GM23338 (cell line): ENCODE results near the gene C22orf42. TPM values are rescaled to one million over a fixed set of nuclear protein-coding genes. Genes with fewer than 3 reads are reported as not detected.

Source experiments
- ATAC-seq: fragments of 200-7000 bp; cut with Tn5 transposase; 3 replicates; pipeline ENCODE4 v1.9.1; 2020
- DNase-seq: peaks from one replicate; pipeline ENCODE4 v3.0.0-alpha.2; 2015; ENCODE audit warnings: low spot score
- H2AFZ ChIP-seq: fragments of 200-600 bp; sonication (generic); 2 replicates; pipeline ENCODE4 v1.8.0; 2016; ENCODE audit warnings: antibody characterized with exemption, mild to moderate bottlenecking, moderate library complexity
- H3F3A ChIP-seq: fragments of 200-600 bp; sonication (generic); replicated peaks from 2 replicates; pipeline ENCODE4 v1.8.0; 2017; ENCODE audit warnings: antibody characterized with exemption, mixed run types, low read depth
- H3K27ac ChIP-seq: fragments of 200-600 bp; sonication (generic); 2 replicates; pipeline ENCODE4 v1.6.1; 2016; ENCODE audit warnings: low read depth
- H3K27me3 ChIP-seq: fragments of 200-600 bp; sonication (generic); 2 replicates; pipeline ENCODE4 v1.8.0; 2016; ENCODE audit warnings: mild to moderate bottlenecking, mixed run types, moderate library complexity; ENCODE audit not compliant: insufficient read depth
- H3K36me3 ChIP-seq: fragments of 200-600 bp; sonication (generic); 2 replicates; pipeline ENCODE4 v1.8.0; 2016; ENCODE audit warnings: mild to moderate bottlenecking; ENCODE audit not compliant: insufficient read depth
- H3K4me1 ChIP-seq: fragments of 200-600 bp; sonication (generic); 2 replicates; pipeline ENCODE4 v1.8.0; 2016; ENCODE audit warnings: mild to moderate bottlenecking, moderate library complexity; ENCODE audit not compliant: insufficient read depth
- H3K4me2 ChIP-seq: fragments of 200-600 bp; sonication (generic); 2 replicates; pipeline ENCODE4 v1.7.1; 2017; ENCODE audit warnings: mixed run types
- H3K4me3 ChIP-seq: fragments of 200-600 bp; sonication (generic); 2 replicates; pipeline ENCODE4 v1.6.1; 2016; ENCODE audit warnings: mixed run types
- H3K79me2 ChIP-seq: fragments of 200-600 bp; sonication (generic); replicated peaks from 2 replicates; pipeline ENCODE4 v1.8.0; 2017; ENCODE audit warnings: mild to moderate bottlenecking; ENCODE audit not compliant: insufficient read depth
- H3K9me2 ChIP-seq: fragments of 200-600 bp; sonication (generic); 2 replicates; pipeline ENCODE4 v1.8.0; 2017; ENCODE audit not compliant: insufficient read depth
- H4K20me1 ChIP-seq: fragments of 200-600 bp; sonication (generic); replicated peaks from 2 replicates; pipeline ENCODE4 v1.8.0; 2017; ENCODE audit warnings: mild to moderate bottlenecking; ENCODE audit not compliant: insufficient read depth
- H3K27ac Mint-ChIP-seq: 2 replicates; pipeline ENCODE4 v1.8.0; 2020; ENCODE audit warnings: inconsistent platforms, mild to moderate bottlenecking, moderate library complexity, mixed read lengths
- H3K27me3 Mint-ChIP-seq: 3 replicates; pipeline ENCODE4 v1.8.0; 2022; ENCODE audit warnings: low read depth, mild to moderate bottlenecking, moderate library complexity, mixed read lengths, inconsistent platforms; ENCODE audit not compliant: insufficient read depth, poor library complexity
- H3K36me3 Mint-ChIP-seq: 3 replicates; pipeline ENCODE4 v1.8.0; 2021; ENCODE audit warnings: low read depth, mild to moderate bottlenecking, inconsistent platforms, moderate library complexity, mixed read lengths
- H3K4me1 Mint-ChIP-seq: 3 replicates; pipeline ENCODE4 v1.8.0; 2020; ENCODE audit warnings: mild to moderate bottlenecking, inconsistent platforms, mixed read lengths
- H3K4me3 Mint-ChIP-seq: 3 replicates; pipeline ENCODE4 v1.8.0; 2021; ENCODE audit warnings: moderate library complexity, mild to moderate bottlenecking, inconsistent platforms, mixed read lengths
- H3K9me3 Mint-ChIP-seq: 3 replicates; pipeline ENCODE4 v1.8.0; 2020; ENCODE audit warnings: moderate library complexity, mild to moderate bottlenecking, inconsistent platforms, mixed read lengths
- CREB1 ChIP-seq: fragments of 250-450 bp; sonication (Bioruptor Pico); IDR thresholded peaks from 2 replicates; pipeline ENCODE4 v1.5.0; 2020; ENCODE audit warnings: low read depth, mild to moderate bottlenecking, moderate library complexity
- CTCF ChIP-seq, 2 experiments: fragments of 200-600 bp in 1 of 2; sonication (generic) in 1 of 2; conservative IDR thresholded peaks; 2 replicates each; pipeline versions ENCODE4 v1.5.1 to v1.6.1; 2016 to 2017; ENCODE audit warnings: antibody characterized with exemption in 2 of 2, low read depth in 2 of 2, mild to moderate bottlenecking in 2 of 2, moderate library complexity in 1 of 2
- EZH2 ChIP-seq: fragments of 200-600 bp; sonication (generic); IDR thresholded peaks from one replicate; pipeline ENCODE4 v1.8.0; 2017; ENCODE audit warnings: antibody characterized with exemption, mild to moderate bottlenecking, low read depth; ENCODE audit not compliant: unreplicated experiment
- JUNB ChIP-seq: IDR thresholded peaks from one replicate; pipeline ENCODE4 v1.6.1; 2016; ENCODE audit warnings: antibody characterized with exemption; ENCODE audit not compliant: unreplicated experiment
- ZNF331 ChIP-seq: fragments of 250-450 bp; sonication (Bioruptor Pico); IDR thresholded peaks from 2 replicates; pipeline ENCODE4 v1.5.0; 2020; ENCODE audit warnings: low read depth, mild to moderate bottlenecking, moderate library complexity
- polyA plus RNA-seq: library from polyadenylated mRNA; unstranded; fragments of >200 nt; fragmentation: Nextera tagmentation; extraction: Ambion mirVana; gene quantifications from 2 replicates; pipeline ENCODE4 v1.2.1, GENCODE V29; 2016
- total RNA-seq: library from RNA; depleted of rRNA; stranded (reverse); fragments of >200 nt; shearing (Covaris generic); gene quantifications from 2 replicates; pipeline ENCODE4 v1.2.3, GENCODE V29; 2014

C22orf42 gene
- total and polyA plus RNA-seq, 2 experiments from 2014 or later = 0.76 to 1.2 TPM

DNA sequence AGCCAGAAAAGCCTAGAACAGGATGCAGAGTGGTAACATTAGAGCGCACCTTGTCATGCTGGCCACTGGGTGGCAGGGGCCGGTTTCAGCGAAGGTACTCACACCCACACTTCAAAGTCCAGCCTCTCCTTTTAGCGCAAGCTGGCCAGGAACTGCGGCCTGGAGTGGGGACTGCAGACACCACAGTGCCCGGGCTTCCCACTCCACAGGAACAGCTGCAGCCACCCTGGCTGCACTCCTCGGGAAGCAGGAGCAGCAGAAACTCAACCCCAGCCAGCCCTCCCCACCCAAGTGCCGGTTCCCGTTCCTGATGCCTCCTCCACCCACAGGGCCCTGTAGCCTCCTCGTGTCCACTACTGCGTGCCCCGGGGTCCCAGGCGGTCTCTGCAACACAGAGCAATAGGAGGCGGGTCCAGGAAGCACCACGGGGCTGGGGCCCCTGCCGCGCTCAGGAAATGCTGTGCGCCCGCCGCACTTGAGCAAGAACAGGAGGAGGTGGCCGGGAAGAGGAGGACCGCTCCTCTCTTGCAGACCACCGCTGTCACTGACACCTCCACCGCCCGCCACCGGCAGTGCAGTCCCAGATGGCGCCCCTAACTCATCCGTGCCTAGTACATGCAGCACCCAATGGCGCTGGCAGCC lies 43.6 kb upstream of the C22orf42 start:
- no peaks in the 10 kb centered on the region for H3K36me3 ChIP-seq
- no peaks in the 10 kb centered on the region for H4K20me1 ChIP-seq
- no peak overlapping the region for H3K27ac ChIP-seq
- H3K4me1 Mint-ChIP-seq = peaks cover 55% of the 10 kb centered on the region
- H3K4me3 Mint-ChIP-seq = peak overlapping the region; percentile 73
- peaks cover 7% of the 10 kb centered on the region for H3K36me3 Mint-ChIP-seq
- TF ChIP-seq JUNB (no peak), EZH2 (peak; percentile 52), CREB1 (CRISPR knock-in tag) (no peak), ZNF331 (no peak), CTCF (conservative IDR thresholded peaks at IDR 0.05; ENCODE audit: low read depth in 2 of 2) (peak; percentile 57 to 71)
- ATAC-seq = peak; percentile 31
- H3K4me1 ChIP-seq = peaks cover 14% of the 10 kb centered on the region; the same call in 1 of the 2 replicates
- H3F3A ChIP-seq = no peaks in the 10 kb centered on the region
- no peaks in the 10 kb centered on the region for H3K9me2 ChIP-seq
- H3K27me3 Mint-ChIP-seq = peaks cover 57% of the 10 kb centered on the region
- peaks cover 57% of the 10 kb centered on the region for H3K27me3 ChIP-seq
- H3K4me3 ChIP-seq = peak overlapping the region; percentile 56
- H3K4me2 ChIP-seq = peak overlapping the region; percentile 76
- no peak overlapping the region for H3K27ac Mint-ChIP-seq
- H3K79me2 ChIP-seq = no peaks in the 10 kb centered on the region
- H3K9me3 Mint-ChIP-seq = peaks cover 4% of the 10 kb centered on the region; the same call in 2 of the 3 replicates
- H2AFZ ChIP-seq = peak overlapping the region; percentile 38; the same call in 1 of the 2 replicates
- peak; percentile 84 for DNase-seq

DNA sequence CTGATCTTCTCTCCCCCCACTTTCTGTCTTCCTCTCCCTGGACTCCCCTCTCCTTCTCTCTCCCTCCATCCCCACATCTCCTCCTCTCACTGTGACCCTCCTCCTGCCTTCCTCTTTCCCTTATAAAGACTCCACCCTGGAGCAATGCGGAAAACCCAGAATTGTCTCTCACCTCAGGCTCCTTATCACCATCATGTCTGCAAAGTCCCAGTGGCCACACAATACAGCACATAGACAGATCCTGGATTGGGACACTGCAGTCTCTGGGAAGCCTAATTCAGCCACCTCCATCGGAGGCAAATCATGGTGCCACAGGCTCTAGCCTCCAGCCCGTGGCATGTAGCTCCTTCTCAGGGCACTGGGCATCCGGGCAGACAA lies 43.0 kb upstream of the C22orf42 start:
- 0 out of 3 replicates have a peak overlapping the region, but pooled peaks have one; percentile 73 for H3K4me3 Mint-ChIP-seq
- peaks cover 56% of the 10 kb centered on the region for H3K27me3 Mint-ChIP-seq
- Histone ChIP-seq H3K9me2 (no peaks in the 10 kb centered on the region), H3K36me3 (no peaks in the 10 kb centered on the region), H3K79me2 (no peaks in the 10 kb centered on the region), H3K4me3 (peak overlapping the region; percentile 56), H2AFZ (no peak overlapping the region; the same call in 1 of the 2 replicates), H3K27ac (no peak overlapping the region), H4K20me1 (no peaks in the 10 kb centered on the region), H3K4me2 (peak overlapping the region; percentile 76), H3K27me3 (peaks cover 57% of the 10 kb centered on the region), H3F3A (no peaks in the 10 kb centered on the region), H3K4me1 (peaks cover 13% of the 10 kb centered on the region; the same call in 1 of the 2 replicates)
- peaks cover 2% of the 10 kb centered on the region; the same call in 1 of the 3 replicates for H3K9me3 Mint-ChIP-seq
- H3K36me3 Mint-ChIP-seq = peaks cover 3% of the 10 kb centered on the region; the same call in 2 of the 3 replicates
- TF ChIP-seq CTCF (conservative IDR thresholded peaks at IDR 0.05; ENCODE audit: low read depth in 2 of 2) = no peak
- no peak overlapping the region for H3K27ac Mint-ChIP-seq
- DNase-seq (no peak), ATAC-seq (no peak)
- peaks cover 51% of the 10 kb centered on the region for H3K4me1 Mint-ChIP-seq
